H1 (cell line): ENCODE measurements around the gene ITGB4. TPM values are rescaled to one million over a fixed set of nuclear protein-coding genes. Genes with fewer than 3 reads are reported as not detected.

Experiments
- CTCF ChIA-PET: fragments of 300-600 bp; sonication (Branson Sonifier 250); formaldehyde crosslinking; loops from one replicate; lab custom pipeline; 2021; ENCODE audit not compliant: partially characterized antibody; lab: Charles Lee
- POLR2A ChIA-PET: fragments of 300-600 bp; sonication (Branson Sonifier 250); formaldehyde crosslinking; loops from one replicate; lab custom pipeline; 2021; ENCODE audit warnings: inconsistent platforms; ENCODE audit not compliant: partially characterized antibody; lab: Charles Lee
- DNase-seq, 2 experiments: peaks; one replicate each; pipeline versions ENCODE4 v3.0.0 to v3.0.0-alpha.2; 2010 to 2022; ENCODE audit warnings: low spot score in 2 of 2, low read depth in 1 of 2, mixed read lengths in 1 of 2
- FAIRE-seq: peaks from 2 replicates; lab custom pipeline; 2011; peaks lifted over from hg19 to GRCh38; lab: Jason Lieb, UNC
- H2AFZ ChIP-seq: 2 replicates; pipeline ENCODE4 v1.8.1; 2012; ENCODE audit warnings: low read length, inconsistent platforms
- H2AK5ac ChIP-seq: 2 replicates; pipeline ENCODE4 v1.6.1; 2013; ENCODE audit warnings: low read depth, low read length
- H2BK120ac ChIP-seq: replicated peaks from 2 replicates; pipeline ENCODE3; 2013; ENCODE audit warnings: low read depth, low read length, inconsistent platforms
- H2BK12ac ChIP-seq: 2 replicates; pipeline ENCODE4 v1.6.1; 2013; ENCODE audit warnings: low read depth, low read length
- H2BK15ac ChIP-seq: 2 replicates; pipeline ENCODE4 v1.6.1; 2013; ENCODE audit warnings: low read length
- H2BK20ac ChIP-seq: 2 replicates; pipeline ENCODE4 v1.6.1; 2013; ENCODE audit warnings: low read length
- H2BK5ac ChIP-seq: 2 replicates; pipeline ENCODE4 v1.6.1; 2013; ENCODE audit warnings: low read depth, low read length
- H3K14ac ChIP-seq: 2 replicates; pipeline ENCODE4 v1.6.1; 2013; ENCODE audit warnings: inconsistent platforms; ENCODE audit not compliant: insufficient read length
- H3K18ac ChIP-seq: 2 replicates; pipeline ENCODE4 v1.6.1; 2013; ENCODE audit warnings: low read length; ENCODE audit errors: extremely low read depth
- H3K23ac ChIP-seq: 2 replicates; pipeline ENCODE4 v1.6.1; 2013; ENCODE audit warnings: inconsistent platforms; ENCODE audit not compliant: insufficient read length
- H3K23me2 ChIP-seq: 2 replicates; pipeline ENCODE4 v1.6.1; 2013; ENCODE audit warnings: low read depth, low read length
- H3K27ac ChIP-seq: 2 replicates; pipeline ENCODE4 v1.6.1; 2011; ENCODE audit warnings: low read depth, low read length, inconsistent platforms
- H3K27me3 ChIP-seq, 4 experiments: replicated peaks in 1 of 4; 1 replicate in 1 of 4; 2 replicates in 3 of 4; pipeline versions ENCODE4 v1.6.1 to v1.8.1; 2011 to 2013; ENCODE audit warnings: low read length in 3 of 4, mild to moderate bottlenecking in 3 of 4, inconsistent platforms in 2 of 4, mixed read lengths in 2 of 4, moderate library complexity in 1 of 4; ENCODE audit not compliant: control insufficient read depth in 3 of 4, insufficient read depth in 3 of 4; ENCODE audit errors: extremely low read depth in 1 of 4
- H3K36me3 ChIP-seq, 4 experiments: 2 replicates each; pipeline versions ENCODE4 v1.6.1 to v1.8.1; 2011 to 2013; ENCODE audit warnings: mild to moderate bottlenecking in 4 of 4, low read length in 3 of 4, moderate library complexity in 2 of 4, control low read depth in 1 of 4, inconsistent platforms in 1 of 4; ENCODE audit not compliant: insufficient read depth in 4 of 4, control insufficient read depth in 2 of 4
- H3K4ac ChIP-seq: replicated peaks from 2 replicates; pipeline ENCODE3; 2013; ENCODE audit warnings: low read length, low read depth, mixed read lengths, inconsistent platforms; ENCODE audit not compliant: insufficient read length
- H3K4me1 ChIP-seq, 4 experiments: replicated peaks in 1 of 4; 1 replicate in 1 of 4; 2 replicates in 3 of 4; pipeline versions ENCODE4 v1.6.1 to v1.8.1; 2011 to 2013; ENCODE audit warnings: low read length in 3 of 4, inconsistent platforms in 2 of 4, mixed read lengths in 1 of 4; ENCODE audit not compliant: insufficient read depth in 4 of 4, control insufficient read depth in 3 of 4
- H3K4me2 ChIP-seq, 2 experiments: 2 replicates each; pipeline versions ENCODE4 v1.6.1 to v1.8.1; 2011 to 2013; ENCODE audit warnings: low read depth in 2 of 2, low read length in 2 of 2, control low read depth in 1 of 2, inconsistent platforms in 1 of 2, mild to moderate bottlenecking in 1 of 2; ENCODE audit not compliant: insufficient read depth in 1 of 2
- H3K4me3 ChIP-seq, 4 experiments: fragments of 200-600, 300-600 bp in 1 of 4; sonication (generic), shearing (Covaris generic), sonication (Bioruptor Twin) in 1 of 4; 2 replicates each; pipeline versions ENCODE4 v1.5.1 to v1.8.1; 2011 to 2016; ENCODE audit warnings: low read length in 4 of 4, low read depth in 3 of 4, control low read depth in 2 of 4, inconsistent platforms in 2 of 4, mild to moderate bottlenecking in 2 of 4, mixed read lengths in 1 of 4, moderate library complexity in 1 of 4; ENCODE audit not compliant: insufficient read depth in 2 of 4; ENCODE audit errors: extremely low read depth in 1 of 4
- H3K56ac ChIP-seq: replicated peaks from 2 replicates; pipeline ENCODE3; 2013; ENCODE audit warnings: low read depth, mild to moderate bottlenecking, mixed read lengths, low read length, inconsistent platforms; ENCODE audit not compliant: insufficient read length
- H3K79me1 ChIP-seq: 2 replicates; pipeline ENCODE4 v1.6.1; 2013; ENCODE audit warnings: low read depth, low read length, control low read depth
- H3K79me2 ChIP-seq, 2 experiments: 2 replicates each; pipeline versions ENCODE4 v1.6.1 to v1.8.1; 2012 to 2013; ENCODE audit warnings: low read length in 2 of 2, mild to moderate bottlenecking in 2 of 2, inconsistent platforms in 1 of 2; ENCODE audit not compliant: insufficient read depth in 2 of 2, control insufficient read depth in 1 of 2
- H3K9ac ChIP-seq, 4 experiments: replicated peaks in 1 of 4; 1 replicate in 1 of 4; 2 replicates in 3 of 4; pipeline versions ENCODE4 v1.6.1 to v1.8.1; 2011 to 2013; ENCODE audit warnings: low read depth in 3 of 4, low read length in 3 of 4, control low read depth in 2 of 4, mild to moderate bottlenecking in 2 of 4, moderate library complexity in 2 of 4, inconsistent platforms in 1 of 4; ENCODE audit errors: extremely low read depth in 1 of 4
- H3K9me3 ChIP-seq, 2 experiments: 2 replicates each; pipeline versions ENCODE4 v1.6.1 to v1.8.1; 2012 to 2013; ENCODE audit warnings: mild to moderate bottlenecking in 2 of 2, moderate library complexity in 2 of 2, control low read depth in 1 of 2, inconsistent platforms in 1 of 2, low read depth in 1 of 2, low read length in 1 of 2, mixed read lengths in 1 of 2; ENCODE audit not compliant: insufficient read depth in 2 of 2
- H4K20me1 ChIP-seq, 2 experiments: replicated peaks in 1 of 2; 2 replicates each; pipeline versions ENCODE3 to v1.8.1; 2011 to 2013; ENCODE audit warnings: inconsistent platforms in 2 of 2, low read length in 2 of 2, mild to moderate bottlenecking in 1 of 2; ENCODE audit not compliant: insufficient read depth in 2 of 2, control insufficient read depth in 1 of 2
- H4K5ac ChIP-seq: 2 replicates; pipeline ENCODE4 v1.6.1; 2013; ENCODE audit warnings: low read length, low read depth, mixed read lengths, inconsistent platforms; ENCODE audit not compliant: insufficient read length
- H4K8ac ChIP-seq: 2 replicates; pipeline ENCODE4 v1.8.0; 2013; ENCODE audit warnings: mild to moderate bottlenecking, moderate library complexity, low read length, inconsistent platforms; ENCODE audit not compliant: insufficient read depth; ENCODE audit errors: extremely low read depth
- H4K91ac ChIP-seq: replicated peaks from 2 replicates; pipeline ENCODE3; 2013; ENCODE audit warnings: low read length, mixed read lengths, inconsistent platforms; ENCODE audit not compliant: insufficient read length
- BACH1 ChIP-seq: IDR thresholded peaks from 2 replicates; pipeline ENCODE4 v1.6.1; 2012; ENCODE audit warnings: low read length, improper control_type of control experiment
- CREB1 ChIP-seq: IDR thresholded peaks from 2 replicates; pipeline ENCODE4 v1.6.1; 2012; ENCODE audit warnings: inconsistent platforms
- RAD21 ChIP-seq, 2 experiments: IDR thresholded peaks in 1 of 2; conservative IDR thresholded peaks in 1 of 2; 2 replicates each; pipeline ENCODE4 v1.6.1; 2011; ENCODE audit warnings: low read depth in 2 of 2, low read length in 2 of 2, improper control_type of control experiment in 1 of 2, inconsistent platforms in 1 of 2, mild to moderate bottlenecking in 1 of 2, moderate library complexity in 1 of 2
- RBBP5 ChIP-seq: IDR thresholded peaks from 2 replicates; pipeline ENCODE4 v1.7.1; 2012; ENCODE audit warnings: low read depth, mild to moderate bottlenecking, inconsistent platforms, low read length, moderate library complexity, borderline replicate concordance
- SP1 ChIP-seq: IDR thresholded peaks from 2 replicates; pipeline ENCODE4 v1.6.1; 2011; ENCODE audit warnings: low read depth, low read length
- TBP ChIP-seq: IDR thresholded peaks from 2 replicates; pipeline ENCODE4 v1.6.1; 2011; ENCODE audit warnings: low read depth, low read length, improper control_type of control experiment
- ZNF274 ChIP-seq: IDR thresholded peaks from 2 replicates; pipeline ENCODE4 v1.7.0; 2012; ENCODE audit warnings: low read length, borderline replicate concordance; ENCODE audit errors: extremely low read depth
- WGBS, 2 experiments: shearing (Covaris generic) in 1 of 2; methylation state at CpG; one replicate each; pipeline versions ENCODE4 v1.1.6 to v1.1.7; 2013 to 2015; ENCODE audit warnings: low lambda C conversion rate in 2 of 2, mixed read lengths in 2 of 2, inconsistent platforms in 1 of 2, low coverage in 1 of 2, missing lambda C conversion rate in 1 of 2; ENCODE audit not compliant: insufficient replicate concordance in 2 of 2, insufficient coverage in 1 of 2, insufficient read length in 1 of 2; ENCODE audit errors: extremely low coverage in 1 of 2, missing lambda C conversion rate in 1 of 2; 5-methylcytosine and 5-hydroxymethylcytosine counted together
- polyA plus RNA-seq, 7 experiments: library from polyadenylated mRNA; depleted of rRNA in 3 of 7; stranded (reverse) in 5 of 7; unstranded in 2 of 7; fragments of >200 nt in 5 of 7; fragments of 200-250 nt in 2 of 7; gene quantifications; 1 replicate in 5 of 7; 2 replicates in 1 of 7; 4 replicates in 1 of 7; pipeline versions ENCODE4 v1.2.1 to v1.2.3, GENCODE V29; 2011 to 2013; ENCODE audit warnings: missing spikeins in 2 of 7, mixed read lengths in 2 of 7
- total RNA-seq: library from RNA; stranded (reverse); fragmentation: NEBNext Ultra II Directional; extraction: Animal tissue kit (Norgen Biotek cat#: 25700); gene quantifications from 2 replicates; pipeline ENCODE4 v1.2.1, GENCODE V29; 2021
- TF ChIP-seq, protein P1 (sequence below), 3 experiments: IDR thresholded peaks; 1 replicate in 2 of 3; 2 replicates in 1 of 3; pipeline versions ENCODE4 v1.5.1 to v1.6.1; 2011; ENCODE audit warnings: low read length in 3 of 3, mild to moderate bottlenecking in 3 of 3, inconsistent platforms in 2 of 3, low read depth in 1 of 3, moderate library complexity in 1 of 3; ENCODE audit not compliant: insufficient read depth in 1 of 3; ENCODE audit errors: control extremely low read depth in 1 of 3

ITGB4 gene
- total and polyA plus RNA-seq, 2 of the 8 experiments (the other 6 are each of a cell fraction or from before 2014, with no cell fraction given) = 5.2 to 5.6 TPM

GRCh38 chr17:75749545-75750389 is 28.5 kb downstream of the ITGB4 start:
- Histone ChIP-seq H4K5ac (no peak overlapping the region), H2AFZ (peak overlapping the region; percentile 95)
- TF ChIP-seq SP1 = no peak
- TF ChIP-seq, protein P1, sequence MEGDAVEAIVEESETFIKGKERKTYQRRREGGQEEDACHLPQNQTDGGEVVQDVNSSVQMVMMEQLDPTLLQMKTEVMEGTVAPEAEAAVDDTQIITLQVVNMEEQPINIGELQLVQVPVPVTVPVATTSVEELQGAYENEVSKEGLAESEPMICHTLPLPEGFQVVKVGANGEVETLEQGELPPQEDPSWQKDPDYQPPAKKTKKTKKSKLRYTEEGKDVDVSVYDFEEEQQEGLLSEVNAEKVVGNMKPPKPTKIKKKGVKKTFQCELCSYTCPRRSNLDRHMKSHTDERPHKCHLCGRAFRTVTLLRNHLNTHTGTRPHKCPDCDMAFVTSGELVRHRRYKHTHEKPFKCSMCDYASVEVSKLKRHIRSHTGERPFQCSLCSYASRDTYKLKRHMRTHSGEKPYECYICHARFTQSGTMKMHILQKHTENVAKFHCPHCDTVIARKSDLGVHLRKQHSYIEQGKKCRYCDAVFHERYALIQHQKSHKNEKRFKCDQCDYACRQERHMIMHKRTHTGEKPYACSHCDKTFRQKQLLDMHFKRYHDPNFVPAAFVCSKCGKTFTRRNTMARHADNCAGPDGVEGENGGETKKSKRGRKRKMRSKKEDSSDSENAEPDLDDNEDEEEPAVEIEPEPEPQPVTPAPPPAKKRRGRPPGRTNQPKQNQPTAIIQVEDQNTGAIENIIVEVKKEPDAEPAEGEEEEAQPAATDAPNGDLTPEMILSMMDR (IDR thresholded peaks at IDR 0.05; ENCODE audit: control extremely low read depth in 1 of 3, insufficient read depth in 1 of 3, low read depth in 1 of 3, low read length in 3 of 3) = peak; percentile 81 to 92 (median 87)
- TF ChIP-seq TBP = no peak
- TF ChIP-seq ZNF274 = no peak
- 0 out of 2 replicates have a peak, but pooled peaks have one; percentile 23 for TF ChIP-seq BACH1
- no peak; the same call in 1 of the 2 replicates for TF ChIP-seq CREB1
- TF ChIP-seq RAD21 (IDR thresholded peaks at IDR 0.05 in 1 of 2, conservative IDR thresholded peaks at IDR 0.05 in 1 of 2; ENCODE audit: low read depth in 2 of 2, low read length in 2 of 2) = peak; percentile 76 to 81
- TF ChIP-seq RBBP5 = no peak

More at GRCh38 chr17:75749545-75750389, 28.5 kb downstream of the ITGB4 start:
- Histone ChIP-seq H3K23ac (no peak overlapping the region), H3K4me2 (peak overlapping the region in 1 of 2 experiments; percentile 44; a peak in 1 of 4 replicates), H3K27ac (no peak overlapping the region), H3K14ac (no peak overlapping the region), H3K4ac (no peak overlapping the region), H3K4me1 (peaks cover 0 to 5% (median 2%) of the 10 kb centered on the region in 4 experiments; a peak in 4 of 7 replicates), H3K9ac (no peak overlapping the region), H4K8ac (no peak overlapping the region; the same call in 1 of the 2 replicates), H2BK15ac (no peak overlapping the region), H2BK120ac (no peak overlapping the region), H2AK5ac (no peak overlapping the region), H3K18ac (no peak overlapping the region), H2BK5ac (no peak overlapping the region), H2BK20ac (no peak overlapping the region), H4K20me1 (peaks cover 0 to 4% of the 10 kb centered on the region in 2 experiments), H3K23me2 (no peaks in the 10 kb centered on the region; the same call in 1 of the 2 replicates), H4K91ac (no peak overlapping the region), H3K79me2 (no peaks in the 10 kb centered on the region), H3K79me1 (no peaks in the 10 kb centered on the region), H3K36me3 (no peaks in the 10 kb centered on the region), H3K27me3 (peaks cover 0 to 2% (median 0%) of the 10 kb centered on the region in 4 experiments; a peak in 1 of 7 replicates), H3K56ac (no peak overlapping the region), H2BK12ac (no peak overlapping the region), H3K4me3 (no peak overlapping the region), H3K9me3 (no peaks in the 10 kb centered on the region)
- peak; percentile 54 to 98 for DNase-seq
- no peak for FAIRE-seq
- CTCF ChIA-PET = interaction anchor here (0.7 to 19.5 kb wide), 37 partner anchors 12 to 268 kb away, joined by 3 to 359 read pairs (median 22); partner anchors contain the start of genes GALK1, ITGB4, MYO15B and RECQL5
- WGBS, 2 experiments = 28% methylated on average over 20 of the region's 20 CpGs; no CpG with 5 or more reads in 1 of the 2 experiments
- POLR2A ChIA-PET = interaction anchor here (0.6 to 2.6 kb wide), 13 partner anchors 10 to 115 kb away, joined by 3 to 11 read pairs (median 3); partner anchors contain the start of gene ITGB4
